K562 (cell line): ENCODE results near the gene NMNAT3. TPM values are rescaled to one million over a fixed set of nuclear protein-coding genes. Genes with fewer than 3 reads are reported as not detected.

Source experiments
- ATAC-seq: fragments of 200-7000 bp; cut with Tn5 transposase; 3 replicates; pipeline ENCODE4 v1.9.1; 2020; ENCODE audit warnings: moderate library complexity
- BruUV-seq: library from RNA; stranded (reverse); fragments of 400-500 nt; replicated peaks from 2 replicates; lab custom pipeline; 2021; lab: Mats Ljungman, UMichigan
- CTCF ChIA-PET: fragments of 300-600 bp; formaldehyde crosslinking; extraction: SDS; loops from one replicate; lab custom pipeline; 2021; ENCODE audit warnings: low intra/inter-chr PET ratio; lab: Yijun Ruan, JAX
- POLR2A ChIA-PET: fragments of 300-600, 350-650 bp; sonication (Branson Sonifier 250); formaldehyde crosslinking; extraction: SDS; loops from one replicate; lab custom pipeline; 2021; ENCODE audit warnings: antibody characterized with exemption, inconsistent platforms; lab: Yijun Ruan, JAX
- DNase-seq, 4 experiments: peaks; one replicate each; pipeline versions ENCODE4 v3.0.0 to v3.0.0-alpha.2; 2011 to 2018; ENCODE audit warnings: low spot score in 3 of 4, mixed read lengths in 3 of 4; ENCODE audit errors: extremely low read depth in 1 of 4
- FAIRE-seq: peaks from 2 replicates; lab custom pipeline; 2011; peaks lifted over from hg19 to GRCh38; lab: Jason Lieb, UNC
- H2AFZ ChIP-seq: 2 replicates; pipeline ENCODE4 v1.6.0; 2011; ENCODE audit warnings: low read depth, low read length, control low read depth, inconsistent platforms
- H3K27ac ChIP-seq: fragments of 200-600 bp; 3 replicates; pipeline ENCODE4 v1.8.0; 2011; ENCODE audit warnings: low read depth, mild to moderate bottlenecking, control low read depth, inconsistent platforms, low read length, moderate library complexity, mixed read lengths; ENCODE audit errors: extremely low read depth
- H3K27me3 ChIP-seq, 2 experiments: fragments of 300-600 bp in 1 of 2; 2 replicates in 1 of 2; 3 replicates in 1 of 2; pipeline versions ENCODE4 v1.6.0 to v1.8.0; 2011; ENCODE audit warnings: inconsistent platforms in 2 of 2, low read length in 2 of 2, mild to moderate bottlenecking in 1 of 2, mixed read lengths in 1 of 2, moderate library complexity in 1 of 2; ENCODE audit not compliant: control insufficient read depth in 2 of 2, insufficient read depth in 2 of 2
- H3K36me3 ChIP-seq: fragments of 300-600 bp; 3 replicates; pipeline ENCODE4 v1.8.0; 2011; ENCODE audit warnings: mild to moderate bottlenecking, low read length, inconsistent platforms; ENCODE audit not compliant: control insufficient read depth, insufficient read depth
- H3K4me1 ChIP-seq, 2 experiments: fragments of 200-600 bp in 1 of 2; replicated peaks in 1 of 2; 2 replicates in 1 of 2; 3 replicates in 1 of 2; pipeline versions ENCODE4 v1.5.1 to v1.8.0; 2011; ENCODE audit warnings: inconsistent platforms in 2 of 2, low read length in 2 of 2, mild to moderate bottlenecking in 1 of 2, mixed read lengths in 1 of 2, moderate library complexity in 1 of 2; ENCODE audit not compliant: control insufficient read depth in 2 of 2, insufficient read depth in 2 of 2
- H3K4me2 ChIP-seq: 2 replicates; pipeline ENCODE4 v1.6.1; 2011; ENCODE audit warnings: low read length, control low read depth, inconsistent platforms, mixed read lengths; ENCODE audit not compliant: insufficient read depth
- H3K4me3 ChIP-seq: fragments of 200-600 bp; sonication (generic), shearing (Covaris generic); 2 replicates; pipeline ENCODE4 v1.5.1; 2016; ENCODE audit warnings: control low read depth, inconsistent platforms
- H3K79me2 ChIP-seq: fragments of 200-600 bp; 3 replicates; pipeline ENCODE4 v1.8.0; 2011; ENCODE audit warnings: low read length, inconsistent platforms; ENCODE audit not compliant: control insufficient read depth, insufficient read depth
- H3K9ac ChIP-seq, 2 experiments: 2 replicates each; pipeline versions ENCODE4 v1.6.0 to v1.6.1; 2011; ENCODE audit warnings: low read depth in 2 of 2, low read length in 2 of 2, control low read depth in 1 of 2, inconsistent platforms in 1 of 2, mild to moderate bottlenecking in 1 of 2, mixed read lengths in 1 of 2; ENCODE audit not compliant: insufficient read depth in 1 of 2
- H3K9me1 ChIP-seq: one replicate; pipeline ENCODE4 v1.6.0; 2011; ENCODE audit warnings: inconsistent platforms, mild to moderate bottlenecking, low read length, moderate library complexity; ENCODE audit not compliant: control insufficient read depth, insufficient read depth
- H3K9me3 ChIP-seq: replicated peaks from 2 replicates; pipeline ENCODE4 v1.5.1; 2011; ENCODE audit warnings: low read depth, low read length, inconsistent platforms; ENCODE audit not compliant: control insufficient read depth, insufficient read depth
- H4K20me1 ChIP-seq: replicated peaks from 2 replicates; pipeline ENCODE4 v1.6.1; 2011; ENCODE audit warnings: low read length, inconsistent platforms, mixed read lengths; ENCODE audit not compliant: control insufficient read depth, insufficient read depth
- CHD1 ChIP-seq: fragments of 200-600 bp; sonication (generic); IDR thresholded peaks from one replicate; pipeline ENCODE4 v1.6.1; 2012; ENCODE audit warnings: mild to moderate bottlenecking, moderate library complexity, low read length, inconsistent platforms
- ELF1 ChIP-seq: fragments of 200-800 bp; sonication (Bioruptor generic); IDR thresholded peaks from 2 replicates; pipeline ENCODE4 v1.6.1; 2016; ENCODE audit warnings: missing genetic modification characterization, missing compliant biosample characterization
- FOXM1 ChIP-seq, 2 experiments: fragments of 450-650 bp in 1 of 2; sonication (generic) in 1 of 2; formaldehyde crosslinking in 1 of 2; IDR thresholded peaks; 2 replicates each; pipeline versions ENCODE4 v1.6.1 to v1.9.0; 2017 to 2022; ENCODE audit warnings: low read depth in 2 of 2, mild to moderate bottlenecking in 2 of 2, missing genetic modification reagents in 1 of 2, moderate library complexity in 1 of 2
- HIVEP1 ChIP-seq: fragments of 250-450 bp; sonication (Bioruptor Pico); IDR thresholded peaks from 2 replicates; pipeline ENCODE4 v1.4.0; 2020; ENCODE audit warnings: mild to moderate bottlenecking
- MAFF ChIP-seq: IDR thresholded peaks from 2 replicates; pipeline ENCODE4 v1.6.1; 2012; ENCODE audit warnings: low read length, improper control_type of control experiment
- MAFK ChIP-seq: IDR thresholded peaks from 2 replicates; pipeline ENCODE4 v1.6.1; 2011; ENCODE audit warnings: low read length, improper control_type of control experiment
- MIER1 ChIP-seq: fragments of 450-650 bp; IDR thresholded peaks from 2 replicates; pipeline ENCODE4 v1.6.1; 2016; ENCODE audit warnings: antibody characterized with exemption, mild to moderate bottlenecking, low read depth
- MTA2 ChIP-seq: fragments of 450-650 bp; IDR thresholded peaks from 2 replicates; pipeline ENCODE4 v1.6.1; 2016; ENCODE audit warnings: low read depth
- NFXL1 ChIP-seq: fragments of 450-650 bp; formaldehyde crosslinking; IDR thresholded peaks from 2 replicates; pipeline ENCODE4 v1.4.0; 2021; ENCODE audit warnings: mild to moderate bottlenecking
- PCBP2 ChIP-seq: fragments of 200-400 bp; formaldehyde crosslinking; IDR thresholded peaks from 2 replicates; pipeline ENCODE4 v1.6.1; 2018; ENCODE audit warnings: low read length, low read depth, mild to moderate bottlenecking, moderate library complexity; ENCODE audit not compliant: poor library complexity, severe bottlenecking
- POLR2B ChIP-seq: fragments of 450-650 bp; IDR thresholded peaks from 2 replicates; pipeline ENCODE4 v1.6.1; 2018; ENCODE audit warnings: low read depth; ENCODE audit not compliant: partially characterized antibody
- POLR2H ChIP-seq: IDR thresholded peaks from 2 replicates; pipeline ENCODE4 v1.6.1; 2016; ENCODE audit warnings: missing genetic modification characterization, low read depth, mild to moderate bottlenecking, control low read depth, missing compliant biosample characterization, moderate library complexity
- ZBTB1 ChIP-seq: sonication (generic); formaldehyde crosslinking; IDR thresholded peaks from 2 replicates; pipeline ENCODE4 v1.8.1; 2023; ENCODE audit warnings: missing genetic modification reagents, low read depth, mild to moderate bottlenecking, borderline replicate concordance
- ZNF140 ChIP-seq: fragments of 250-450 bp; sonication (Bioruptor Pico); IDR thresholded peaks from 2 replicates; pipeline ENCODE4 v1.8.0; 2021; ENCODE audit warnings: moderate library complexity, mild to moderate bottlenecking, inconsistent platforms
- ZNF217 ChIP-seq: sonication (generic); formaldehyde crosslinking; IDR thresholded peaks from 2 replicates; pipeline ENCODE4 v1.8.0; 2022; ENCODE audit warnings: mild to moderate bottlenecking, missing genetic modification reagents
- ZNF282 ChIP-seq: sonication (generic); formaldehyde crosslinking; IDR thresholded peaks from 2 replicates; pipeline ENCODE4 v1.8.1; 2023; ENCODE audit warnings: missing genetic modification reagents
- ZNF316 ChIP-seq: fragments of 450-650 bp; IDR thresholded peaks from 2 replicates; pipeline ENCODE4 v1.6.1; 2016
- ZNF766 ChIP-seq: fragments of 200-800 bp; sonication (Bioruptor generic); conservative IDR thresholded peaks from 2 replicates; pipeline ENCODE4 v1.6.1; 2016; ENCODE audit warnings: missing genetic modification characterization, missing compliant biosample characterization
- WGBS: fragments of 100-300 bp; shearing (Covaris generic); methylation state at CpG from one replicate; pipeline ENCODE4 v1.1.6; 2016; ENCODE audit warnings: low coverage, mixed read lengths; ENCODE audit not compliant: insufficient coverage; ENCODE audit errors: missing lambda C conversion rate; 5-methylcytosine and 5-hydroxymethylcytosine counted together
- in situ Hi-C: fragments of 300-500 bp; cut with MboI; formaldehyde crosslinking; loops from 4 replicates; pipeline ENCODE4 v1.15.0; 2018; ENCODE audit warnings: inconsistent platforms, mixed read lengths
- intact Hi-C: fragments of 100-400 bp; cut with micrococcal nuclease; formaldehyde crosslinking; loops from 2 replicates; pipeline ENCODE4 v1.14.2; 2022
- polyA plus RNA-seq, 8 experiments: library from polyadenylated mRNA; depleted of rRNA in 4 of 8; stranded (reverse) in 5 of 8; unstranded in 3 of 8; fragments of >200 nt; fragmentation: Nextera tagmentation in 2 of 8; fragmentation: Illumina TruSeq in 1 of 8; extraction: Ambion mirVana in 2 of 8; extraction: Trizol in 1 of 8; gene quantifications; 2 replicates each; pipeline versions ENCODE4 v1.2.1 to v1.2.3, GENCODE V29; 2011 to 2014; ENCODE audit warnings: inconsistent platforms in 1 of 8, missing spikeins in 1 of 8
- total RNA-seq, 7 experiments: library from RNA; depleted of rRNA in 6 of 7; stranded (reverse); fragments of >200 nt in 6 of 7; fragmentation: Illumina TruSeq in 2 of 7; extraction: Trizol in 2 of 7; gene quantifications; 2 replicates each; pipeline versions ENCODE4 v1.2.1 to v1.2.3, GENCODE V29; 2011 to 2021; ENCODE audit warnings: low replicate concordance in 1 of 7
- TF ChIP-seq, protein P1 (sequence below): fragments of 200-800 bp; sonication (Bioruptor generic); IDR thresholded peaks from 2 replicates; pipeline ENCODE4 v1.6.1; 2017; ENCODE audit warnings: missing genetic modification characterization, missing compliant biosample characterization
- TF ChIP-seq, protein P2 (sequence below), 2 experiments: fragments of 450-650 bp in 1 of 2; IDR thresholded peaks; 2 replicates each; pipeline ENCODE4 v1.6.1; 2011 to 2017; ENCODE audit warnings: low read depth in 2 of 2, antibody characterized with exemption in 1 of 2, borderline replicate concordance in 1 of 2, low read length in 1 of 2, mild to moderate bottlenecking in 1 of 2, mixed read lengths in 1 of 2; ENCODE audit not compliant: control insufficient read depth in 1 of 2

NMNAT3 gene
- total and polyA plus RNA-seq, 9 of the 15 experiments (the other 6 are each of a cell fraction or from before 2014, with no cell fraction given): 2.3 to 12.5 (median 6.6) TPM

DNA sequence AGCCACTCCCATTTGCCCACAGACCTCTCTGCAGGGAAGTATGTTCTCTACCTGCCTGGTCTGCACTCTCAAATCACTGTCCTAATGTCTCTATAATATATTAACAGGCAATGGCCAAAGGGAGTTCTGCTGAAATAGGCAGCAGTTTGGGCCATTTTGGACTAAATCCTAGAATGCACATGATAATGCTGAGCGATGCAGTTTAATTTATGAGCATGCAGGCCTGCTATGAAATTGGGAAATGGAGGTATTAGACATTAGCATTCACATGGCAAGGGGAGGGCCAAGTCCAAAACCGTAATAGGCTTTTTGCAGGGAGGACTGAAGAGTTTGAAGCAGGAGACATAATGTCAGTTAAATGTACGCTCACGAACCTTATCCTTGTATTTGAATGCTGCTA is 31.3 kb downstream of the NMNAT3 start:
- in situ Hi-C loops: no loop called here
- intact Hi-C loops: no loop called here
- H3K9me3 ChIP-seq: no peaks in the 10 kb centered on the region; the same call in 1 of the 2 replicates
- ChIA-PET POLR2A (no interaction called here), CTCF (no interaction called here)
- no peaks in the 10 kb centered on the region for H3K79me2 ChIP-seq
- H3K27me3 ChIP-seq: no peaks in the 10 kb centered on the region; a peak in 1 of 5 replicates
- H3K4me3 ChIP-seq: no peak overlapping the region
- BruUV-seq: no TSS peak
- H3K9ac ChIP-seq: no peak overlapping the region
- H3K4me1 ChIP-seq: no peaks in the 10 kb centered on the region
- no peak overlapping the region for H3K27ac ChIP-seq
- DNase-seq: no peak
- 5% methylated on average over 4 of the region's 4 CpGs for WGBS
- no peaks in the 10 kb centered on the region for H3K36me3 ChIP-seq
- no peak overlapping the region for H3K4me2 ChIP-seq
- no peak overlapping the region for H2AFZ ChIP-seq
- FAIRE-seq: no peak
- no peaks in the 10 kb centered on the region for H4K20me1 ChIP-seq
- ATAC-seq: no peak
- H3K9me1 ChIP-seq: no peaks in the 10 kb centered on the region
- TF ChIP-seq MIER1 (no peak), FOXM1 (IDR thresholded peaks at IDR 0.05; ENCODE audit: low read depth) (no peak), FOXM1 (CRISPR knock-in tag; IDR thresholded peaks at IDR 0.05; ENCODE audit: low read depth) (no peak), ELF1 (tag) (no peak), ZNF282 (no peak), HIVEP1 (CRISPR knock-in tag) (no peak), ZBTB1 (no peak), MAFF (peak; percentile 39; the same call in 1 of the 2 replicates), POLR2B (no peak), POLR2H (tag) (no peak), MAFK (0 out of 2 replicates have a peak, but pooled peaks have one; percentile 25), ZNF766 (no peak), ZNF217 (CRISPR knock-in tag) (no peak), NFXL1 (no peak), ZNF140 (no peak), CHD1 (no peak), MTA2 (no peak), PCBP2 (no peak), ZNF316 (peak; percentile 27; the same call in 1 of the 2 replicates)
- TF ChIP-seq, protein P1, sequence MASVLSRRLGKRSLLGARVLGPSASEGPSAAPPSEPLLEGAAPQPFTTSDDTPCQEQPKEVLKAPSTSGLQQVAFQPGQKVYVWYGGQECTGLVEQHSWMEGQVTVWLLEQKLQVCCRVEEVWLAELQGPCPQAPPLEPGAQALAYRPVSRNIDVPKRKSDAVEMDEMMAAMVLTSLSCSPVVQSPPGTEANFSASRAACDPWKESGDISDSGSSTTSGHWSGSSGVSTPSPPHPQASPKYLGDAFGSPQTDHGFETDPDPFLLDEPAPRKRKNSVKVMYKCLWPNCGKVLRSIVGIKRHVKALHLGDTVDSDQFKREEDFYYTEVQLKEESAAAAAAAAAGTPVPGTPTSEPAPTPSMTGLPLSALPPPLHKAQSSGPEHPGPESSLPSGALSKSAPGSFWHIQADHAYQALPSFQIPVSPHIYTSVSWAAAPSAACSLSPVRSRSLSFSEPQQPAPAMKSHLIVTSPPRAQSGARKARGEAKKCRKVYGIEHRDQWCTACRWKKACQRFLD (CRISPR knock-in tag): no peak
- TF ChIP-seq, protein P2, sequence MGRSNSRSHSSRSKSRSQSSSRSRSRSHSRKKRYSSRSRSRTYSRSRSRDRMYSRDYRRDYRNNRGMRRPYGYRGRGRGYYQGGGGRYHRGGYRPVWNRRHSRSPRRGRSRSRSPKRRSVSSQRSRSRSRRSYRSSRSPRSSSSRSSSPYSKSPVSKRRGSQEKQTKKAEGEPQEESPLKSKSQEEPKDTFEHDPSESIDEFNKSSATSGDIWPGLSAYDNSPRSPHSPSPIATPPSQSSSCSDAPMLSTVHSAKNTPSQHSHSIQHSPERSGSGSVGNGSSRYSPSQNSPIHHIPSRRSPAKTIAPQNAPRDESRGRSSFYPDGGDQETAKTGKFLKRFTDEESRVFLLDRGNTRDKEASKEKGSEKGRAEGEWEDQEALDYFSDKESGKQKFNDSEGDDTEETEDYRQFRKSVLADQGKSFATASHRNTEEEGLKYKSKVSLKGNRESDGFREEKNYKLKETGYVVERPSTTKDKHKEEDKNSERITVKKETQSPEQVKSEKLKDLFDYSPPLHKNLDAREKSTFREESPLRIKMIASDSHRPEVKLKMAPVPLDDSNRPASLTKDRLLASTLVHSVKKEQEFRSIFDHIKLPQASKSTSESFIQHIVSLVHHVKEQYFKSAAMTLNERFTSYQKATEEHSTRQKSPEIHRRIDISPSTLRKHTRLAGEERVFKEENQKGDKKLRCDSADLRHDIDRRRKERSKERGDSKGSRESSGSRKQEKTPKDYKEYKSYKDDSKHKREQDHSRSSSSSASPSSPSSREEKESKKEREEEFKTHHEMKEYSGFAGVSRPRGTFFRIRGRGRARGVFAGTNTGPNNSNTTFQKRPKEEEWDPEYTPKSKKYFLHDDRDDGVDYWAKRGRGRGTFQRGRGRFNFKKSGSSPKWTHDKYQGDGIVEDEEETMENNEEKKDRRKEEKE (IDR thresholded peaks at IDR 0.05; ENCODE audit: borderline replicate concordance in 1 of 2, control insufficient read depth in 1 of 2, low read depth in 2 of 2, low read length in 1 of 2): no peak
